HG02623 (cell line): ENCODE results near the gene PLAAT1.

Experiments
- ATAC-seq: cut with Tn5 transposase; IDR thresholded peaks from one replicate; pipeline ENCODE4 v1.9.1; 2021; ENCODE audit warnings: moderate library complexity; ENCODE audit not compliant: unreplicated experiment

PLAAT1 gene

DNA sequence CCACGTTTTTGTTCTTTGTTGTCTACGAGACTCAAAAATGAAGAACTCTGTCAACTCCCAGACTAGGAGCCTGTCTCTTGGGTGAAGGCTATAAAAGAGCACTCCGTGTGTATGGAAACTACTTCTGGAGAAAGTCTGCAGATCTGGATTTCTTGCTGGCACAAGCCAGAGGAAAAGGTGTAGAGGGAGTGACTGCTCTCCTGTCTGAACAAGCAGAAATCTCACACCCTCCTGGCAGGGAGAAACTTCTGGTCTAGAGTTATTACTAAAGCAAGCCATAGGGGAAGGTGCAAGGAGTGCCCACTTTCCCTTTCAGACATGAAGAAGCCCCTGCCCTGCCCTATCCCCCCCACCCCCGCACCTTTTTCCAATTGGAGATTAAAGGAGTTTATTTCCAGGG lies 9.5 kb downstream of the PLAAT1 start:
- ATAC-seq = no peak

DNA sequence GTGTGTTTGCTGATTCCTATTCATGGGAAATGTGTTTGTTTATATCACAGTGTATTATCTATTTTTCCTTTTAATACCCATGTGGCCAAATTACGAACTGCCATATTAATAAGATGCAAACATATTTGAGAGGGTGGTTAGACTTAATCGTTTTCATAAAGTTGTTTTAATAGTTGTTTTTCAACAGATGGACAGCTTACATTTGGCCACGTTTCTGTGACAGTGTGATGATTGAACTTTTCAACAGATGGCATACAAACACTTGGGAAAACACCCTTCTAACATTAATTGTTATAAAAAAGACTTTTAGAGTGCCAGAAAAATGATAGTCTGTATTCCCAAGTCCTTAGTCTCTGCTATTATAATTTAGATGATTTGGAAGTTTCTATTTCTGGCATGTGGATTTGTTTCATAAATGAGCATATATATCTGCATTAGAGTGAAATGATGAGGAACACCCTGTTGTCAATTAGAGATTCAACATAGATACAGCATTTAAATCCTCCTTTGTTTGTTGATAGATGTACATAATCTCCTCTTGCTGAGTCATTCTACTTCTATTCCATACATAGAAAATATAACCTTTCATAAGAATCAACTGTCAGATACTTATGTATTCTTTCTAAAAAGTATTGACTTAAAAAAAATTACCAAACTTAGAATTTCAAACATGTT lies 13.1 kb downstream of the PLAAT1 start:
- ATAC-seq = no peak

DNA sequence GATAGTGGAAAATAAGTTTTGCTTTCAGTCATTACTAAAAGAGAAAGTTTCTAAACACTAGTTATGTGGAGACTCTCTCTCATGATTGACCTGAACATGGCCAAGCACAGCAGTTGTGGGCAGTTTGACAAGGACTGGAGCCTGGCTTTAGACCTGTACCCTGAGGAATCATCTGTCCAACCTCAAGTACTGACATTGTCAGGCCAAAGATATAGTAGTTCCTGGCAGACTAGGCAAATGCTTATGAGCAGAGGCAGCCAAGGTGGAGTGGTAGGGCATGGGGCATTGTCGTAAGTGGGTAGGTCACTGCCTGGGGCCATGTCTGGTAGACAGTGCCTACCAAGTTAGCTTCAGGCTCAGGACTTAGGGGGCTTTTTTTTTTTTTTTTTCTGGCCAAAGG lies 20.9 kb downstream of the PLAAT1 start:
- ATAC-seq = no peak

DNA sequence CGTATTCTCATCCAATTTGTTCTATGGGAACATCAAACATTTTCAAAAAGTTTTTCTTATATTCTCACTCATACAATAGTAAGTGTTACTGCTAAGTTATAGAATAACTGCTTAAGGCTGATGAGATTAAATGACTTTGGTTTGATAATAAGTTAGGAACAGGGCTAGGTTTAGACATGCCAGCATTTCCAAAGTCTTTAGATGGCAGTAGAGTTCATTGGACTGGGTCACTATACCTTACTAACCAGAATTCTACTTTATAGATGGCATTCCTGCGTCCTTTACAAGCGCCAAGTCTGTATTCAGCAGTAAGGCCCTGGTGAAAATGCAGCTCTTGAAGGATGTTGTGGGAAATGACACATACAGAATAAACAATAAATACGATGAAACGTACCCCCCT lies 21.7 kb downstream of the PLAAT1 start:
- ATAC-seq = no peak

DNA sequence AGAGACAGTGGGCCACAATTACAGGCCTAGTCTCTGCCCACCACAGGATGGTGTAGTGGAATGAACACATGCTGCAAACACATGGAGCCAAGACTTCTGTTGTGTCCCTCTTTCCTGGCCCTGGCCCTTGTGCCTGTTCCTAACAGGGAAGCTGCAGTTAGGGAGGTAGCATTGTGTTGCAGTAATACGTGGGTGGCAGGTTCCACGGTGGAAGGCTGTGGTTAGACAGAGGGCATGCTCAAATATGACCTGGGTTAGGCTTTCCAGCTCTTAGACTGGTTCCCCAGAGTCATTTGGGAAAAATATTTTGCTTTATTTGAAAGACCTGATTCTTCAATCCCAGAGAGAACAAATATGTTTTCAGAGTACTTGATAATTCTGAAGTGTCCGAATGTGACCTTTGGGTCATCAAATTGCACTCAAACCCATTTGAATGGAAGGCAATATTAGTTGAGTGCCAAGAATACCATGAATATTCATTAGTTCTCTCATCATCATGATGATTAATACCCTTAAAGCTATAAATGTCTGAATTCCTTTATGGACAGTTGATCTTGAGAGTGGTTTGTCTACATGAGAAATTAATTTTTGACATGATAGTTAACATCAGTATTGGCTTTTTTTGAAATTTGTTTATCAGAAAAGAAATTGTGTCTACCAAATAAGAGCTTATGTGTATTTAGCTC lies 28.5 kb downstream of the PLAAT1 start:
- ATAC-seq = no peak

DNA sequence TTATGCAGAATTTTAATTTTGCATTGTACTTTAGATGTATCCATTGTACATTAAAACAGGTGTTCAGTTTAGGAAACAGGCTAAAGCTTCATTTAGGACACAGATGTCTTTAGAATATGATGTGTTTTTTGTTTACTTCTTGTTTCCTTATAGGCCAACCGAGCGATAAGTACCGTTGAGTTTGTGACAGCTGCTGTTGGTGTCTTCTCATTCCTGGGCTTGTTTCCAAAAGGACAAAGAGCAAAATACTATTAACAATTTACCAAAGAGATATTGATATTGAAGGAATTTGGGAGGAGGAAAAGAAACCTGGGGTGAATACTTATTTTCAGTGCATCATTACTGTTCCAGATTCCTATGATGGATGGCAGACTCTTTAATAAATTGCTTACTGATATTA lies 29.4 kb downstream of the PLAAT1 start:
- no peak for ATAC-seq

DNA sequence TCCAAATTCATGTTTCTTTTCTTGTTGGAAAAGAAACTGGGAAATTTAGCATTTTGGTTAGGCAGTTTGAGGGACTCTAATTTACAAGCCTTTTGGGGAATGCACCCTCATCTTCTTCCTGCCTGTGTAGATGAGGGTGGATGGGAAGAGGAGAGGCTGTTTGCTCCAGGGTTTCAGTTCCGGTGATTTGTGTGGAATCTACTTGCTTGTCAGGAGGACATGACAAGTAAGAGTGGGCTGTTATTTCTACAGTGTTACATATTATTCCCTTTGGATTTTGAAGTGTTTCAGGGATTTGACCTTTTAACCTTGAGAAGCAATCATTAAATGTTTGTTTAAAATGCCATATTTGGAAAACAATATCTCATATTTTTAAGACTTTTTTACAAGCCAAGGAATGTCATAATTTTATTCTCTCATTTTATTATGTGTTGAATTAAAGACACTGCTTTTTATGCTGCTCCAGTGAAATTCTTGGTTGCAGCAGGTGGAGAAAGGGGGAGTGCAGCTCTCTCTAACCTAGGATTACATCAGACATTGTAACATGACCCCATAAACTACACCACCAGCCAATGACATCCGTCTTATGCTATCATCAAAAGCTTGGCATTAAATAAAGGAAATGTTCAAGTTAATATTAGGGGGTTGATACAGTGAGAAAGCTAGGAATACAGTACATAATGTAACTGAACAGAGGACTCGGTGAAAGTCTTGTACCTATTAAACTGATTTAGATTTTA lies 30.2 kb downstream of the PLAAT1 start:
- no peak for ATAC-seq

DNA sequence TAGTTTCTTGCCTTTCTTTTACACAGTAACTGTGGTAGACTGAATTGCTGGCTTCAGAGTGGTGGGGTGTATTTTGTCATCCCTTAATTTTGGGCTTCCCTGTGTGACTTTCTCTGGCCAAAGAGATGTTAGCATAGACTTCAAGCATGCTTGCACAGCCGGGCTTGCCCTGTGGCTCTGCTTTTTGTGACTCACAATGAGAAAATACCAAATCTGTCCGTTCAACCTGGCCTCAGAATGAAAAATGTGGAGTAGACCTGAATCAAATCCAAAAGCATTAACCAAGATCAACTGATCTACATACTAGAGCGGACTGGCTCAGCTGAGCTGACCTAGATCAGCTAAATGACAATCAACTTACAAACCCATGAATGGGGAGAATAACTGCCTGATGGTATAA lies 51.4 kb downstream of the PLAAT1 start:
- no peak for ATAC-seq

DNA sequence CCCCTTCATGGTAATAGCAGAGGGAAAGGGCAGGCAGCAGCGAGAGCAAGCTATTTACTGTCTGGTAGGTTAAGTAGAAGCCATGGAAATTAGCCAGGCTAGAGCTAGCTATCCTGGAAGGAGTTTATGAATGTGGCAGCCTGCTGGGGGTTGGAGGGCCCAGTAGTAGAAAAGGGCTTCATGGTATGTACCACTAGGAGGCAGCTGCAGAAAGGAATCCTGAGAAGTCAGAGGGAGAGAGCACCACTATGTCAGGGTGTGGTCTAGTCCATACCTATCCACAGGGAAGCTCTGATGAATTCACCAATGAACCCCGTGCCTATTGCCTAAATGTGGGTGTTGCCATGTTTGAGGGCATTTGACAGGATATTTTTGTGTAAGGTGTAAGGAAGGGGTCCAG lies 55.0 kb downstream of the PLAAT1 start:
- ATAC-seq = no peak

DNA sequence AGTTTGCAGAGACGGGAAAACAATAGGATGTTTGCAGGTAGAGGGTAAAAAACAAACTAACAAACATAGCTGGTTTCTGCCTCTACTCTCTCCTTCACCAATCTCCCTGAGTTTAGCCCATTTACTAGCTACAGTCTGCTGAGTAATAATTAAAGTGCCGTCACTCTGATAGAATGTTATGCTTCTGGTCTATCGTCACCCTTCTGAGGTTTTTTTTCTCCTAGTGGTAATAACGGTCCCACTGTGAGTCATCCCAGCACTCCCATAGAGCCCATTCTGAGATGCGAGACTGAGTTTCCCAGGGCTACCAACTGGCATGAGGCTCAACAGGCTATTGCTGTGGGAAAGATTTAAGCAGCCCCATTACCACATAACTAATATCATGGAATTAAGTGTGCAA lies 56.4 kb downstream of the PLAAT1 start:
- ATAC-seq = no peak

DNA sequence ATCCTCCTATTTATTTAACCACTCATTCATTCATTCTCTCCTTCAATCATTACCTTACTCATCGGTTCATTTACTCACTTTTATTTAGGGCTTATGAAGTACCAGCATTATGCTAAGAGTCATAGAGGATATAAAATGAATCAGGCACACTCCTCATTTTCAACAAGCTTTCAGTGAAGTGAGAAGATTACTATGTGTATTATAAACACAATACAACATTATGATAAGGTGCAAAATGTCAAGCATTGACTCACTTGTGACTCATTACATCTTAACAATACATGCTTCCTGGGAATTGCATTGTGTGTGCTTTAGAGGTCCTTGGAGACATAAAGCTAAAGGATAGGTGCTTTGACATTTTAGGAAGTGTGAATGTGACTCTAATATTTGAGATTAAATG lies 60.4 kb downstream of the PLAAT1 start:
- ATAC-seq = no peak

DNA sequence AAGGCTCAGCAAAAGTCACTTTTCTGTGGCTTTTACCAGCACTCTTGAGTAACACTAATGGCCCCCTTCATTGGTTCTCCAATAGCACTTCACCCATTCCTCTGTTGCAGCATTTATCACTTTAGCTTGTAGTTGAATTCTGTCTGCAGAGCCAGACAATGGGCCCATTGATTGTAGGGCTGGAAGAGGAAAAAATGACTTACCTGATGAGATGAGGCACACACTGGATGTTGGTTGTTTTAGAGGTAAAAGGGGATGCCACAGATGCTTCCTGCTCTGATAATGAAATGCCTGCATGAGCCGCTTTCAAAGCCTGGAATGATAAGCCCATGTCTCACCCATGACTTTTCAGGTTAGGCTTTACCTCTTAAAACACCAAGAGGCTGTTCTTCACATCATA lies 64.3 kb downstream of the PLAAT1 start:
- no peak for ATAC-seq

DNA sequence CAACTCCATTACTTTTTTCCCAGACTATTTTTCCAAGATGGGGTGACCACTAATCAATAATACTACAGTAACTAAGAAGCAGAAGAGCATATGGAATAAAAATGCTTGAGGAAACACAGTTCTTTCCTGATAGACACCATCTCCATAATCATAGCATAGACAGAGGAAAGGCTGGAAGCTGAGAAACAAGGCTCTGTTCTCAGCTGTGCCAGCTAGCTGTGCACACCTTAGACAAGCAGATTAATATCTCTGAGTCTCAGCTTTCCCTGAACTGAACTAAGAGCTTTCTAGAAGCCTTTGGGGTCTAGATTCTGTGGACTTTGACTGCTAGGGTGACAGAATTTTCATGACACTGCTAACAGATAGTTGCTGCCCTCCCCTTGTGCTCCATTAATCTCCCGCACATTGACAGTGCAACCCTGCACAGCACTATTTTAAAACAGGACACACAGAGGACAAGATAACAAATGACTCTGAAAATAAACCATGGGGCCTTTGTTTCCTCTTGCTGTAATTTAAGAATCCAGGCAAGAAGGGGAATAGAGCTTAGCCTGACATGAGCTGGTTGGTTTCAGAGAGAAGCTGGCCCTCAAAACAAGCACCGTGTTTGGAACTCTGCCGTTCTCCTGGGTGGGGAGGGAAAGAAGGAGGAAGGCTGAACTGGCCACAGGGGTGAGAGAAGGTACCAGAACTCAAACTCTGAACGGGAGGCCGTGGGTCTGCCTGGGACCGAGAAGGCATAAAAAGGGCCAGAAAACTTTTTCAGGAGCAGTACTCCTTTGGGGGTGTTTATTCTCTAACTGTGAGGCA lies 70.1 kb downstream of the PLAAT1 start:
- ATAC-seq = no peak

DNA sequence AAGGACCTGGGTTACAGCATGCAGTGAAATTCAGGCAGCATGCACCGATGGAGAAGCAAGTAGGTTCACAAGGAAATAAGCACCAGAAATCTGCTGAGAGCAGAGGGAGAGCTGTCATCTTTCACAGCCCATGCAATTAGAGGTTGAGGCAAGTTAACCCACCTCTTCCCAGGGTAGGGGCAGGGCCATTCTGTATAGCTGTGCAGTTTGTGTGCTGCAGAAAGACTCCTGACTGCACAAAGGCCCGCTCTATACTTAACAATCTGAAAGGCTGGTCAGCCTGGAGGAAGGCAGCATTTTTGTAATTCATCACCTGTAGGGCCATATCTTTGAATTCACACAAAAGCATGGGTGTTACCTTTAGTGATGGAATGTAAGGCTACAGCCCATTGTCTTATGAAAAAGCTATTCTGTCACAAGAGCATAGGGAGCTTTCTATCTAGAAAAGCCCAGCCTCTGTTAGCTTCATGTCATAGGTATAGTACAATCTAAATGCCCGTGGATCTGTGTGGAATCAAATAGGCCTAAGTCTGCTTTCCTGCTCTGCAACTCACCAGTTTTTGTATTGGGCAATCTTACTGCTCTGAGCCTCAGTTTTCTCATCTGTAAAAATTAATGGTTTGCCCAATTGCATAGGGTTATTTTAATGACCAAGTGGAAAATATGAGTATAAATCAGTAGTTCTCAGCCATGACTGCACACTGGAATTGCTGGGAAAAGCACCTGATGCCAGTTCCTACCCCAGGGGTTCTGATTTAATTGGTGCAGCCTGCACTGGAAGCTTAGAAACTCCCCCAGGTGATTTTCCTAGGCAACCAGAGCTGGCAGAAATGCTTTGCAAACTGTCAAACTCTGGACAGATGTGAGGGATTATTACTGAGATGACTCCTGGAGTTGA lies 72.3 kb downstream of the PLAAT1 start:
- ATAC-seq = no peak

DNA sequence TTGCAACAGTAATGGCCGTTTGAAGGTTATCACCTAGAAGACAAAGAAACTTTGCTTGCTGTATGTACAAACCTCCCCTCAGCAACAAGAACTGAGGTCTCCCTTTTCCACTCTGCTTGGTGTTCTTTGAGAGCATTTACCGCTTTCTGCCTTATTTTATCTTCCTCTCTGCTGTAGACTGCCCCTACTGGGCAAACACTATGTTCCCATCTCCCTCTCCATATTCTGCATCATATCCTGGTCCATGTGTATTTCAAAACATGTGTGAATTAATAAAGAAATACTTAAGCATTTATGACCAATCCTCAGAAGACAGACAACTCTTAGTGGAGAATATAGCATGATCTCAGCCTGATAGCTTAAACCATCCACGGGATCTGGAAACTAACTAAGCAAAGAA lies 73.1 kb downstream of the PLAAT1 start:
- ATAC-seq = no peak

DNA sequence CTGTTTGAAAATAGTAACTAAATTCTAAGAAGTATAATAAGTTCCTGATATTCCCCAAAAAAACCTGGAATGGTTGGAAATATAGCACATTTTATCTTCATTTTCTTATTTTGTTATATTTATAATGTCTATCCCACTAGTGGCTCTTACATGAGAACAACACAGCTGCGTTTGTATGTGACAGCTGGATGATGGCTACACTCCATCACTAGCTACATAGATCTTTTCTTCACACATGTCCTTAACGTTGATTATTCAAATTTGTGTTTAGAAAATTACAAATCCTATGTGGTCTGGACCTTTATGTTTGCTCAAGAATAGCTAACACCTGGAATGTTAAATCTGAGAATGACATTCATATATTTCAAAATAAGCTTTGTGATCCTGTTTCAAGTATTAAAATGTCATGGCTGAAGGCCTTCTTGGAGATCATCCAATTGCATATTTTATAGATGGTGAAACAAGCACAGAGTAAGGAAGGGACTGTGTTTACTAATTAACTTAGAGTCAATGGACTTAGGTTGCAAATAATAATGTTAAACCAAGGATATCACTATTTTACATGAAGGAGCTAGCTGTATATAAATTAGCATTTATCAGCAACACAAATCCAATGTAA lies 76.8 kb downstream of the PLAAT1 start:
- no peak for ATAC-seq
